Activated CD8-positive, alpha-beta memory T cell treated with anti-CD3 and anti-CD28 coated beads, Interleukin-2, amount 10 ng/mL, durations not matched to agents 7 days and 5 days (primary cell): ENCODE measurements around the gene AKAP13. TPM values are rescaled to one million over a fixed set of nuclear protein-coding genes. Genes with fewer than 3 reads are reported as not detected.

Experiments
- ATAC-seq: fragments of 150-1000 bp; cut with Tn5 transposase; one replicate; pipeline ENCODE4 v1.10.0; 2021; ENCODE audit warnings: moderate library complexity
- CTCF ChIA-PET: fragments of 350-600 bp; sonication (Branson Sonifier 250); formaldehyde crosslinking; loops from one replicate; lab custom pipeline; 2021; ENCODE audit warnings: antibody characterized with exemption; lab: Charles Lee
- DNase-seq: peaks from one replicate; pipeline ENCODE4 v3.0.0-alpha.2; 2020
- H3K27ac Mint-ChIP-seq: one replicate; pipeline ENCODE4 v1.8.0; 2021; ENCODE audit warnings: mild to moderate bottlenecking, mixed read lengths
- H3K27me3 Mint-ChIP-seq: one replicate; pipeline ENCODE4 v1.8.0; 2021; ENCODE audit warnings: mixed read lengths
- H3K36me3 Mint-ChIP-seq: one replicate; pipeline ENCODE4 v1.8.0; 2021; ENCODE audit warnings: mild to moderate bottlenecking, mixed read lengths
- H3K4me1 Mint-ChIP-seq: one replicate; pipeline ENCODE4 v1.8.0; 2021; ENCODE audit warnings: mixed read lengths
- H3K4me3 Mint-ChIP-seq: one replicate; pipeline ENCODE4 v1.8.0; 2021; ENCODE audit warnings: mild to moderate bottlenecking, moderate library complexity, mixed read lengths
- H3K9me3 Mint-ChIP-seq: one replicate; pipeline ENCODE4 v1.8.0; 2022; ENCODE audit warnings: low read depth, mixed read lengths
- total RNA-seq, 2 experiments: library from RNA; stranded (reverse); gene quantifications; one replicate each; pipeline ENCODE4 v1.2.3, GENCODE V29; 2021

Gene AKAP13
- total RNA-seq, 2 experiments from 2014 or later: 150 to 172 TPM

DNA sequence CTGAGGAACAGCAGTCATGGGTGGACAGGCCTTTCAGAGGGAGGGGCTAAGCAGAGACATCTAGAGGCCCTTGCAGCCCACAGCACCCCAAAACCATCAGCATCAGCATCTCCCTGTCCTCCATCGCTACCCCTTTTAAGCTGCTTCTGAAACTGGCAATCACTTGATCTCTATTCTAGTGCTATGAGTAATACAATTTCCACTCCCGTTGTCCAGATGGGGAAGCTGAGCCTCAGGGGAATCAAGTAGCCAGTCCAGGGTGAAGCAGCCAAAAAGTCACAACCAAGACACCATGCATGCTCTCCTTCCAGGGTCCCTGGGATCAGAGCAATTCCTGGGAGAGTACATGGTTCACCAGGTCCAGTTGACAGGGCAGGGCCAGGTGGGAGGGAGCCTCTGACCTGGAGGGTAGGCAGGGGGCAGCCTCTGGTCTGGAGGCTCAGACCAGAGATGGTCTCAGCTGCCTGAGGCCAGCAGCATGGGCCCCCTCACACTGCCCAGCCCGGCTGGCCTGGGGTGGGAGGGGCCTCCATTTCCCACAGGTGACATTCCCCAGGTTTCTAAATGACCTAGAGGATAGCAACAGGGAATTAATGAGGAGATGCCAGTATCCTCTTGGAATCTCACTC is 384.4 kb downstream of the AKAP13 start:
- no peaks in the 10 kb centered on the region for H3K27me3 Mint-ChIP-seq
- H3K9me3 Mint-ChIP-seq: no peaks in the 10 kb centered on the region
- no peak for DNase-seq
- no peak overlapping the region for H3K4me3 Mint-ChIP-seq
- ATAC-seq: no peak
- H3K36me3 Mint-ChIP-seq: no peaks in the 10 kb centered on the region
- no peaks in the 10 kb centered on the region for H3K4me1 Mint-ChIP-seq
- CTCF ChIA-PET: interaction anchor here (0.8 kb wide), 1 partner anchor 27 kb away, joined by 3 read pairs; no protein-coding TSS in a partner anchor
- no peak overlapping the region for H3K27ac Mint-ChIP-seq

DNA sequence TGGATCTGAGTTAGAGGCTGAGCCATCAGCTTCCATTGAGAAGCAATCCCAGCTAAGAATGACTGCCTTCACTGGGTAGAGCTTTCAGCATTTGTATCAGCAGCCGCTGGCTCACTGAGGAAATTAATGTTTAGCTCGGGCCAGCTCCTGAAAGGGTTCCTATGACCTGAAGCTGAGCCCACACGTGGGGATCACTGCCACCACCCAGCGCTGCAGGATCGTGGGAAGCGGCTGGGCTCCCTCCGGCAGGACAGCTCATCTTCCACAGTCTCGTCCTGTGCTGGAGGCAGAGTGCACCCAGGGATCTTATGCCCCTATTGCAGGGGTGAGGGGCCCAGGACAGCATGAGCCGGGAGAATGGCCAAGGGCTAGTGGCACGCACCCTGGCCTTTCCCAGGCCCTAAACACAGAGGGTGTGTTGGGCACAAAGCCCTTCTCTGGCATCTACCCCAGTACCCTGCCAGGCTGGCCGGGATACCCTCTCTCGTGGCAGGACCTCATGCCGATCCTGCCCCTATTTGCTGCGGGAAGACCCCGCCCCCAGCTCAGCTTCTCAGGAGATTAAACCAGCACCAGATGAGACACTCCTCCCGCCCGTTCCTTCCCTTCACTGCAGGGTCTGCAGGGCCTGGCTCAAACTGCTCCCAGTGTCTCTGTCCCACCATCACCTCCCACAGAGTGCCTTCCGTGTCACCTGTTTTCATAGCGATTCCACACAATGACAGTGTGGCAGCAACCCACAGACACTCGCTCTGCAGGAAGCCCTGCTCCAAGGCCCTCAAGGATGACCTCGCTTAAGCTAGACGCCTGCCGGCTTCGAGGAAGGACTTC is 385.8 kb downstream of the AKAP13 start:
- Mint-ChIP-seq H3K4me1 (no peaks in the 10 kb centered on the region), H3K4me3 (no peak overlapping the region), H3K36me3 (no peaks in the 10 kb centered on the region), H3K27me3 (no peaks in the 10 kb centered on the region), H3K27ac (no peak overlapping the region), H3K9me3 (no peaks in the 10 kb centered on the region)
- no peak for DNase-seq
- CTCF ChIA-PET: no interaction called here
- ATAC-seq: no peak

DNA sequence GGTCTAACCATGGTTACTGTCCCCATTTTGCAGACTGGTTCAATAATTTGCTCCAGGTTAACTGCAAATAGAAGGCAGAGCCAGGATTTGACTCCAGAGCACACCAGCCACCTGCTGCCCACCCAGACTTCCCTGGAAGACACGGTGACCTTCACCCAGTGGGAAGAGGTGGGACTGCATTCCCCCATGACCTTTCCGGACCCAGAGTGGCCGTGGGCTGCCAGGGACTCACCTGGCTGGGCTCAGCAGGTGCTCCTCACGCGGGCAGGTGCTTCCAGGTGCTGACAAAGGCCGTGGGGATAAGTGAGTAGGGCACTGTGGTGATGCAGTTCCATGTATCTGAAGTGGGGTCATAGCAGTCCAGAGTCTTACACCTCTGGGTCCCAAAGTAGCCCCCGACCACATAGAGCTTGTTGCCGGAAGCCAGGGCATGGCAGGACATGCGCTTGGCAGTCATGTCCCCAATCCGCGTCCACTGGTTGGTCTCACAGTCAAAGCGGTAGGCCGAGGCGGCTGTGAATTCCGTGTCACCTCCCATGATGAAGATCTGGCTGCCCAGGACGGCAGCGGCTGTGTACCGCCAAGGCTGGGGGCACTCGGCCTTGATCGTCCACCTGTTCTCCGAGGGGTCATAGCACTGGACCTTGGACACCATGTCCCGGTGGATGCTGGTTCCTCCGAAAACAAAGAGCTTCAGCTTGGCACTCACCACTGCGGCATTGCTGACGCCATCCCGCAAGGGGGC is 387.6 kb downstream of the AKAP13 start:
- no peak for ATAC-seq
- H3K27ac Mint-ChIP-seq: no peak overlapping the region

DNA sequence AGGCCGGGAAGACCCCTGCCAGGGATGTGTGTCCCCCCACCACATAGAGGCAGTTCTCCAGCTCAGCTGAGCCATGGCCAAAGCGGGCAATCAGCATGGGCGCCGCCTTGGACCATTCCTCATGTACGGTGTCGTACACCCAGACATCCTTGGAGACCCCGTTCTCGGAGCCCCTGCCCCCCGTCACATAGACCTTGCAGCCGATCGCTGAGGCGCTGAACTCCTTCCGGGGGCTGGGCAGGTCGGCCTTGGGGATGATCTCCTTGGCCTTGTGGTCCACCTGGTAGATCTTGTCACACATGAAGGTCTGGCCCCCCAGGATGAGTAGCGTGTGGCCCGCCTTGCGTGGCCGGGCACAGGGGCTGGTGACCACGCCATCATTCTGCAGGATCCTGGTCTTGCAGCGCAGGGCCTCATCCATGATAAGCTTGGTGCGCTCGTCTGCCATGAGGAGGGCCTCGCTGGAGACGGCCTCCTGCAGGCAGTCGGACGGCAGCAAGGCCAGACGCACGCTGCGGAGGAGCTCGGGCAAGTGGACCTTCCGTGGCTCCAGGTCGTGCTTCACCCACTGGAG is 388.3 kb downstream of the AKAP13 start:
- DNase-seq: no peak
- no peak overlapping the region for H3K27ac Mint-ChIP-seq
- H3K27me3 Mint-ChIP-seq: no peaks in the 10 kb centered on the region
- CTCF ChIA-PET: no interaction called here
- no peaks in the 10 kb centered on the region for H3K4me1 Mint-ChIP-seq
- H3K36me3 Mint-ChIP-seq: no peaks in the 10 kb centered on the region
- no peaks in the 10 kb centered on the region for H3K9me3 Mint-ChIP-seq
- no peak for ATAC-seq
- no peak overlapping the region for H3K4me3 Mint-ChIP-seq

More for the DNA sequence above, 387.6 kb downstream of the AKAP13 start:
- no peaks in the 10 kb centered on the region for H3K36me3 Mint-ChIP-seq
- CTCF ChIA-PET: no interaction called here
- H3K9me3 Mint-ChIP-seq: no peaks in the 10 kb centered on the region
- DNase-seq: no peak
- H3K4me1 Mint-ChIP-seq: no peaks in the 10 kb centered on the region
- H3K4me3 Mint-ChIP-seq: no peak overlapping the region
- H3K27me3 Mint-ChIP-seq: no peaks in the 10 kb centered on the region

- no peak for DNase-seq
- CTCF ChIA-PET: no interaction called here
- no peaks in the 10 kb centered on the region for H3K4me1 Mint-ChIP-seq
Observed at GRCh38 chr15:85769182-85769900, 388.9 kb downstream of the AKAP13 start.

GRCh38 chr15:85770096-85771041 is 390.0 kb downstream of the AKAP13 start:
- H3K4me1 Mint-ChIP-seq: no peaks in the 10 kb centered on the region
- H3K27me3 Mint-ChIP-seq: no peaks in the 10 kb centered on the region
- H3K4me3 Mint-ChIP-seq: no peak overlapping the region
- no peak for DNase-seq
- no peaks in the 10 kb centered on the region for H3K9me3 Mint-ChIP-seq
- H3K36me3 Mint-ChIP-seq: no peaks in the 10 kb centered on the region
- ATAC-seq: no peak
- H3K27ac Mint-ChIP-seq: no peak overlapping the region
- CTCF ChIA-PET: interaction anchor here (0.6 kb wide), 1 partner anchor 844 kb away, joined by 3 read pairs; no protein-coding TSS in a partner anchor

More at GRCh38 chr15:85769182-85769900, 388.9 kb downstream of the AKAP13 start:
- no peak for ATAC-seq
- no peaks in the 10 kb centered on the region for H3K27me3 Mint-ChIP-seq
- H3K4me3 Mint-ChIP-seq: no peak overlapping the region
- H3K27ac Mint-ChIP-seq: no peak overlapping the region
- H3K36me3 Mint-ChIP-seq: no peaks in the 10 kb centered on the region
- no peaks in the 10 kb centered on the region for H3K9me3 Mint-ChIP-seq

DNA sequence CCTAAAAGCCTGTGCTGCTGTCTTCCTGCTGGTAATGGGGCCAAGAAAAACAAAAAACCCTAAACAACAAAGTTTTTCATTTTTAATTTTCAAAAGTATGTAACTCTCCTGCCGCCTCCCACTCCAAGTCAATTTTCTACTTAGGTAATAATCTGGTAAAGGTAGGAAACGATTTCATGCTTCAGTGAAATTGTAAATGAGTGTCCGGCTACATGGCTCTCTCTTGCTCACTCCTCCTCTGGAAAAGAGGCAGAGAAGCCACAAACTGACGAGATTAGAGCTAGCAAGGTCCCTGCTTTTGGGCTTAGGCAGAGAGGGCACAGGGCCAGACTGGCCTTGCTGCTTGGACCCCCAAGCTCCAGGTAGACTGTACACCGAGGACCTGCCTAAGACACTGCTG is 390.9 kb downstream of the AKAP13 start:
- ATAC-seq (no peak), DNase-seq (no peak)
- Mint-ChIP-seq H3K4me1 (no peaks in the 10 kb centered on the region), H3K4me3 (no peak overlapping the region), H3K27ac (no peak overlapping the region), H3K36me3 (no peaks in the 10 kb centered on the region), H3K9me3 (no peaks in the 10 kb centered on the region), H3K27me3 (no peaks in the 10 kb centered on the region)
- CTCF ChIA-PET: no interaction called here

DNA sequence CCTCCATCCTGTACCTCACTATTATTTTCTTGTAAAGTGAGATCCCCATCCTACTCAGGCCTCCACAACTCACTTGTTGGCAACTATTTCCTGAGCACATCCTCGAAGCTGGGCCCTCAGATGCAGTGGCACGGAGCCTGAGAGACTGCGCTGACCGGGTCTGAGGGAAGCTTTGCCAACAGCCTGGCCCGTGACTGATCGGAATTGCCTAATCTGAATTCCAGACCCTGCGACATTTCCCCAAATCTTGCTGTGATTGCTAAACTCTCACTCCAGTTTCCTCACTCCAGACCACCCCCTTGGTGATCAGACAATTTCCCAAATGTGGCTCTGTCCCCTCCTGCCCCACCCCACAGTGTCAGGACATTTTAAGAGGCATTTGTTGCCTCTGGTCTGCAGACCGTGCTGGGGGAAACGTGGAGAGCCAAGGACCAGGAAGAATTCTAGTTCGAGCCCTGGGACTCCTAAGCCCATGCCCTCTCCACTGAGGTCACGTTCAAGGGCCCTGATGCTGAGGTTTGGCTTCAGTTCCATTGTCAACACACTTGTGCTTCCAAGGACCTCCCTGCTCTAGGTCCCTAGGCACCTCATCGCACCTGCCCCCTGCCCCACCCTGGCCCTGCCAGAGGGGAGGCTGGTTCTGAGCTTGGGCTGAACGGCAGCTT is 391.5 kb downstream of the AKAP13 start:
- Mint-ChIP-seq H3K27ac (no peak overlapping the region), H3K36me3 (no peaks in the 10 kb centered on the region), H3K9me3 (no peaks in the 10 kb centered on the region), H3K4me1 (no peaks in the 10 kb centered on the region), H3K4me3 (no peak overlapping the region), H3K27me3 (no peaks in the 10 kb centered on the region)
- DNase-seq: no peak
- ATAC-seq: no peak
- CTCF ChIA-PET: no interaction called here

- Mint-ChIP-seq H3K27me3 (no peaks in the 10 kb centered on the region), H3K9me3 (no peaks in the 10 kb centered on the region), H3K36me3 (no peaks in the 10 kb centered on the region), H3K27ac (no peak overlapping the region), H3K4me3 (no peak overlapping the region), H3K4me1 (no peaks in the 10 kb centered on the region)
- CTCF ChIA-PET: no interaction called here
- no peak for DNase-seq
- no peak for ATAC-seq
Observed at GRCh38 chr15:85772668-85773067, 392.3 kb downstream of the AKAP13 start.

DNA sequence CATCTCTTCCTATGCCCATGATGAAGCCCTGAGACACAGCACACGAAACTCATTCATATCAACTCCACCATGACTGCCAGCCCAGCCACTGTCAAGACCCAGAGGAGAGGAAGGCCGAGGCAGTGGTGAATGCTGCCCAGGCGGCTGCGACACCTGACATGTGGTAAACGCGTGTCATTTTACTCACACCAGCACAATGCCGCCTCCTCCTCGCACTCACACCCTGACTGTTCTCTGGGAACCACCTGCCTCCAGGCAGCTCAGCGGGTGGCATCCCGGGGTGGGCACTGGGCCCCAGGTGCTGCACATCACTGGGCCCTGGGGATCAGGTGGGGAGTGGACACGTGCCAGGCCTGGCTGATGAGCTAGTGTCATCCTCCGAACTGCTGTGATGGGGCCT is 392.8 kb downstream of the AKAP13 start:
- ATAC-seq (no peak), DNase-seq (no peak)
- CTCF ChIA-PET: no interaction called here
- H3K36me3 Mint-ChIP-seq: no peaks in the 10 kb centered on the region
- H3K4me3 Mint-ChIP-seq: no peak overlapping the region
- no peaks in the 10 kb centered on the region for H3K9me3 Mint-ChIP-seq
- no peaks in the 10 kb centered on the region for H3K27me3 Mint-ChIP-seq
- no peaks in the 10 kb centered on the region for H3K4me1 Mint-ChIP-seq
- H3K27ac Mint-ChIP-seq: no peak overlapping the region

DNA sequence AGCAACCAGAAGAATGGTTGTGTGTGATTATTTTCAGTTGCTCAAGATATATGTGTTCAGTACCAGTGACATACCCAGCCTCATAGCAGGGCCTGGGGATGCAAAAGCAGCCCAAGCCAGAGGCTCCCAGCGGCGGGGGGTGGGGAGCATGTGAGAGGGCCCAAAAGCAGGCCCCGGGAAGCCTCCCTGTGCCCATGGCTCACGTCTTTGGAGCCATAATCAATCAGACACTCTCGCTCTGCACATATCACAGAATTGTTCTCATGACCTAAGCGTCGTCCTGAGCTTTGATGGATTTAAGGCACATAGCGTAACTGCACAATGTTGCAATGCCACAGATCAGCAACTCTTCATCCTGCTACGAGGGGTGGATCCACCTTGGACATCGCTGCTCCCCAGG is 393.6 kb downstream of the AKAP13 start:
- DNase-seq: no peak
- Mint-ChIP-seq H3K4me3 (no peak overlapping the region), H3K27ac (no peak overlapping the region), H3K27me3 (no peaks in the 10 kb centered on the region), H3K4me1 (no peaks in the 10 kb centered on the region), H3K9me3 (no peaks in the 10 kb centered on the region), H3K36me3 (no peaks in the 10 kb centered on the region)
- ATAC-seq: no peak
- CTCF ChIA-PET: no interaction called here
